Endodermal cell (in vitro differentiated cells): ENCODE data around the gene NUDCD3. TPM values are rescaled to one million over a fixed set of nuclear protein-coding genes. Genes with fewer than 3 reads are reported as not detected.

Source experiments
- DNase-seq: peaks from one replicate; pipeline ENCODE4 v3.0.0-alpha.2; 2017
- H3K27ac ChIP-seq: 2 replicates; pipeline ENCODE4 v1.5.1; 2013; ENCODE audit warnings: mild to moderate bottlenecking, low read depth, low read length, moderate library complexity
- H3K27me3 ChIP-seq: 2 replicates; pipeline ENCODE4 v1.6.1; 2013; ENCODE audit warnings: mild to moderate bottlenecking, low read length, moderate library complexity; ENCODE audit not compliant: insufficient read depth, control insufficient read depth, poor library complexity, severe bottlenecking
- H3K36me3 ChIP-seq: 2 replicates; pipeline ENCODE4 v1.7.0; 2013; ENCODE audit warnings: mild to moderate bottlenecking, low read length, moderate library complexity; ENCODE audit not compliant: control insufficient read depth, insufficient read depth
- H3K4me1 ChIP-seq: one replicate; pipeline ENCODE4 v1.7.0; 2013; ENCODE audit warnings: low read length; ENCODE audit not compliant: control insufficient read depth, insufficient read depth
- H3K4me3 ChIP-seq: 2 replicates; pipeline ENCODE4 v1.5.1; 2013; ENCODE audit warnings: mild to moderate bottlenecking, low read length, moderate library complexity
- H3K9ac ChIP-seq: 2 replicates; pipeline ENCODE4 v1.6.1; 2013; ENCODE audit warnings: mild to moderate bottlenecking, low read length, moderate library complexity; ENCODE audit not compliant: poor library complexity, severe bottlenecking; ENCODE audit errors: extremely low read depth
- H3K9me3 ChIP-seq: 2 replicates; pipeline ENCODE4 v1.6.1; 2013; ENCODE audit warnings: mild to moderate bottlenecking, low read length, moderate library complexity; ENCODE audit not compliant: control insufficient read depth
- H3K27ac Mint-ChIP-seq: 2 replicates; pipeline ENCODE4 v1.8.0; 2020; ENCODE audit warnings: mixed read lengths
- H3K27me3 Mint-ChIP-seq: 2 replicates; pipeline ENCODE4 v1.8.0; 2021; ENCODE audit warnings: mild to moderate bottlenecking, mixed read lengths; ENCODE audit not compliant: insufficient read depth
- H3K36me3 Mint-ChIP-seq: 2 replicates; pipeline ENCODE4 v1.8.0; 2020; ENCODE audit warnings: low read depth, mixed read lengths
- H3K4me1 Mint-ChIP-seq: 2 replicates; pipeline ENCODE4 v1.8.0; 2020; ENCODE audit warnings: mixed read lengths
- H3K4me3 Mint-ChIP-seq: 2 replicates; pipeline ENCODE4 v1.8.0; 2020; ENCODE audit warnings: mild to moderate bottlenecking, moderate library complexity, mixed read lengths
- H3K9me3 Mint-ChIP-seq: 2 replicates; pipeline ENCODE4 v1.8.0; 2020; ENCODE audit warnings: mild to moderate bottlenecking, mixed read lengths
- CTCF ChIP-seq: fragments of 200-600 bp; sonication (generic); conservative IDR thresholded peaks from 2 replicates; pipeline ENCODE4 v1.5.0; 2021; ENCODE audit warnings: antibody characterized with exemption, mild to moderate bottlenecking
- WGBS, 2 experiments: methylation state at CpG; one replicate each; pipeline versions ENCODE4 v1.1.5 to v1.1.7; 2013; ENCODE audit warnings: missing lambda C conversion rate in 2 of 2, mixed read lengths in 1 of 2; ENCODE audit not compliant: insufficient coverage in 1 of 2, insufficient read length in 1 of 2; 5-methylcytosine and 5-hydroxymethylcytosine counted together
- total RNA-seq, 2 donors: library from RNA; stranded (reverse); fragmentation: NEBNext Ultra II Directional in 1 of 2; extraction: Animal tissue kit (Norgen Biotek cat#: 25700) in 1 of 2; gene quantifications; 2 replicates in 1 of 2; 3 replicates in 1 of 2; pipeline ENCODE4 v1.2.1, GENCODE V29; 2021

NUDCD3 gene
- total RNA-seq, 2 donors from 2014 or later = 80.8 to 116 TPM

- Histone ChIP-seq H3K27ac (no peak overlapping the region), H3K9ac (no peak overlapping the region), H3K4me3 (no peak overlapping the region), H3K27me3 (no peaks in the 10 kb centered on the region), H3K9me3 (no peaks in the 10 kb centered on the region), H3K4me1 (peaks cover 4% of the 10 kb centered on the region), H3K36me3 (peaks cover 8% of the 10 kb centered on the region)
- Mint-ChIP-seq H3K4me1 (peaks cover 7% of the 10 kb centered on the region), H3K27ac (no peak overlapping the region), H3K27me3 (no peaks in the 10 kb centered on the region), H3K9me3 (no peaks in the 10 kb centered on the region), H3K4me3 (no peak overlapping the region), H3K36me3 (peaks cover 11% of the 10 kb centered on the region)
- 94 to 100% methylated on average over 1 to 3 of the region's 3 CpGs for WGBS, 2 experiments
- TF ChIP-seq CTCF = no peak
- no peak for DNase-seq
Measured at GRCh38 chr7:44439926-44440325, 50.5 kb downstream of the NUDCD3 start.

GRCh38 chr7:44438816-44439215, 51.6 kb downstream of the NUDCD3 start:
- Histone ChIP-seq H3K4me1 (peaks cover 4% of the 10 kb centered on the region), H3K27ac (no peak overlapping the region), H3K27me3 (no peaks in the 10 kb centered on the region), H3K36me3 (peaks cover 7% of the 10 kb centered on the region), H3K9me3 (no peaks in the 10 kb centered on the region), H3K9ac (no peak overlapping the region), H3K4me3 (no peak overlapping the region)
- no peak overlapping the region for H3K27ac Mint-ChIP-seq
- H3K4me3 Mint-ChIP-seq = no peak overlapping the region
- no peaks in the 10 kb centered on the region for H3K27me3 Mint-ChIP-seq
- peaks cover 5% of the 10 kb centered on the region for H3K36me3 Mint-ChIP-seq
- no peak for TF ChIP-seq CTCF
- WGBS, 2 experiments = 89 to 94% methylated on average over 3 to 4 of the region's 4 CpGs
- DNase-seq = no peak
- peaks cover 7% of the 10 kb centered on the region for H3K4me1 Mint-ChIP-seq
- no peaks in the 10 kb centered on the region for H3K9me3 Mint-ChIP-seq

GRCh38 chr7:44434201-44434600, 56.3 kb downstream of the NUDCD3 start:
- no peak overlapping the region for H3K4me3 Mint-ChIP-seq
- Histone ChIP-seq H3K27me3 (no peaks in the 10 kb centered on the region), H3K9me3 (no peaks in the 10 kb centered on the region), H3K4me1 (peaks cover 4% of the 10 kb centered on the region), H3K36me3 (peaks cover 13% of the 10 kb centered on the region), H3K4me3 (no peak overlapping the region), H3K27ac (no peak overlapping the region), H3K9ac (no peak overlapping the region)
- H3K4me1 Mint-ChIP-seq = peaks cover 5% of the 10 kb centered on the region
- no peak overlapping the region for H3K27ac Mint-ChIP-seq
- no peak for TF ChIP-seq CTCF
- H3K9me3 Mint-ChIP-seq = no peaks in the 10 kb centered on the region
- WGBS, 2 experiments = 75 to 94% methylated on average over 3 to 7 of the region's 7 CpGs
- no peak for DNase-seq
- H3K36me3 Mint-ChIP-seq = peaks cover 3% of the 10 kb centered on the region
- no peaks in the 10 kb centered on the region for H3K27me3 Mint-ChIP-seq
